Raji (cell line): Measurements from ENCODE around the gene SKIL.

Experiments used
- POLR2A ChIP-seq: IDR thresholded peaks from 2 replicates; pipeline ENCODE4 v1.6.1; 2011; ENCODE audit warnings: low read depth, low read length, control low read depth; ENCODE audit not compliant: insufficient read depth

SKIL gene

DNA sequence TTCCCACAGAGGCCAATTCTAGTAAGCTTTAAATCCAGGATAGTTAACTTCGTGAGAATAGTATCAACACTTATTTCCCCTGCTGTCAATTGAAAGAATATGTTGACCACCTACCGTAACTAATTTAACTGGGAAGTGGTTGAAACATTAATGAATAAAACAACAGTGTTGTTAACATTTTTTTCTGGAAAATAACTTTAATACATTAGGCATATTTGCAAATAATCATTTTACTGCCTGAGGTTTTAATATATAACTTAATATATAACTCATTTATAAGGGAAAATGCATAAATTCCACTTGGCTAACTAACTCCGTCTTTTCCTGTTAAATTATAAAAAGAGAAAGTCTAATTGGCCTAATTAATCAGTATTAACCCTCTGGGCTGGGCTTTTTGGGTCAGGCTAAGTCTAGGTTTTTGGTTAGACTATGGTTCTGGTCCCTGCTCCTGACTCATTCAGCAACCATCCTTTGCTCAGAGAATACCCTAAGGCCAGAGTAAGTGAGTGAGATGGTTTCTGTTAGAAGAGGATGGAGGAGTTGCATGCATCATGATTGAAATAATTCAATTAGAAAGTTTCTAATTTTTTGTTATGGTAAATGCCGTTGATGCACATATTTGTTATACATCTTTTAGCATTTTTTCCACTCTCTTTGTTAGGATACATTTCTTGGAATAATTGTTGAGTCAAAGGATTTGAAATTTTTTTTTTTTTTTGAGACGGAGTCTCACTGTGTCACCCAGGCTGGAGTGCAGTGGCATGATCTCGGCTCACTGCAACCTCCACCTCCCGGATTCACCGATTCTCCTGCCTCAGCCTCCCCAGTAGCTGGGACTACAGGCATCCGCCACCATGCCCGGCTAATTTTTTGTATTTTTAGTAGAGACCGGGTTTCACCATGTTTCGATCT is 10.8 kb upstream of the SKIL start:
- no peak for TF ChIP-seq POLR2A

DNA sequence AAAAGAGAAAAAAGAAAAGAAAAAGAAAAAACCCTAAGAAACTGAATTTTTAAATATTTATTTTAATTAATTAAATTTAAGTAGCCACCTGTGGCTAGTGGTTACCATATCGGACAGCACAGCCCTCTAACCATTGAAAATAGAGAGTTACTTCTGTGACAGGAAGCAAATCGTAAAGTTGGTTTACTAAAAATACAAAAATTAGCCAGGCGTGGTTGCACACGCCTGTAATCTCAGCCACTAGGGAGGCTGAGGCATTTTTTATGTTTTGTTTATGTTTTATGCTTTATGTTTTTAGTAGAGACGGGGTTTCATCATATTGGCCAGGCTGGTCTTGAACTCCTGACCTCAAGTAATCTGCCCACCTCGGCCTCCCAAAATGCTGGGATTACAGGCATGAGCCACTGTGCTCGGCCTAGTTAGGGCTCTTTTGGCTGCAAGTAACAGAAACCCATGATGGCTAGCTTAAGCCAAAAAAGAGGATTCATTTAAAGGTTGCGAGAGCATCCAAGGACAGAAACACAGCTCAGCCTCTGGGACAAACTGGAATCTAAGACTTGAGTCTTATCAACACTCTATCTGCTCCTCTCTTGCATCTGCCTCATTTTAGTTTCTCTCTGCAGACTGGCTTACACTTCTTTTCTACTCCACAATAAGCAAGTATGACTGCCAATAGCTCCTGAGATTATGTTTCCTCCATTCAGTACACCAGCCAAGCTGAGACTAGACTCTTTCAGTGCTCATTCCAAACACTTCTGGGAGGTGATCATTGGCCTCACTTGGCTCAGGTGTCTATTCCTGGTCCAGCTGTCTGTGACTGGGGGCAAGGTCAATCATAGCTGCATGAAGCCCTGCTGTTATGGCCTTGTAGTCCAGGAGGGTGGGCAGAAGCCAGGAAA is 6.8 kb upstream of the SKIL start:
- peak; percentile 16; the same call in 1 of the 2 replicates for TF ChIP-seq POLR2A

DNA sequence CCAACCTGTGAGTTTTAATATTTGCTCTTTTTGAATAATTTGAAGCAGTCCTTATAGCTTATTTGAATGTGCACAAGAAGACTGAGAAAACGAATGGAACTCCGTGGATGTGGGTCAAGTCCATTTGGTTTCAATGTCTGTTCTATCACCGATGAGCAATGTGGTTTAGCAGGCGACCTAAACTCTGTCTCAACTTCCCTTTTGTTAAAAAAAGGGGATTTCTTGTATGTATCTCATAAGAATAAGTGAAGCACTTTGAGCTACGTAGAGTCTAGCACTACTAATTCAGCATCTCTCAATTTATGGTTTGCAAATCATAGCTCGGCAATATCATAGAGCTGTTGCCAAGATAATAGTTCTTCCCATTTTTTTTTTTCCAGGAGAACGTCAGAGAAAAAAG is 4.6 kb upstream of the SKIL start:
- TF ChIP-seq POLR2A: no peak

DNA sequence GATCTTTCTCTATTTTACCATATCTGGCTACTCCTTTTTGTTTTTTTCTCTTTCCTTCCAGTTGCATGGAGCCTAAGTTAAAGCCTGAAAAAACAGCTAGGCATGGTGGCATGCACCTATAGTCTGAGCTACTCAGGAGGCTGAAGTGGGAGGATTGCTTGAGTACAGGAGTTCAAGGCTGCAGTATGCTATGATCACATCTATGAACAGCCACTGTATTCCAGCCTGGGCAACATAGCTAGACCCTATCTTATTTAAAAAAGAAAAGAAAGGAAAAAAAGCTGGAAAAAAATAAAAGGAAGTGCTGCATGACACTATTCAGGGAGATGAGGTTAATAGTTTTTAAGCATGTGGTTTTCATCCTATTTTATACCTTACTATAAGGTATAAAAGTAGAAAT is 4.0 kb upstream of the SKIL start:
- no peak for TF ChIP-seq POLR2A

DNA sequence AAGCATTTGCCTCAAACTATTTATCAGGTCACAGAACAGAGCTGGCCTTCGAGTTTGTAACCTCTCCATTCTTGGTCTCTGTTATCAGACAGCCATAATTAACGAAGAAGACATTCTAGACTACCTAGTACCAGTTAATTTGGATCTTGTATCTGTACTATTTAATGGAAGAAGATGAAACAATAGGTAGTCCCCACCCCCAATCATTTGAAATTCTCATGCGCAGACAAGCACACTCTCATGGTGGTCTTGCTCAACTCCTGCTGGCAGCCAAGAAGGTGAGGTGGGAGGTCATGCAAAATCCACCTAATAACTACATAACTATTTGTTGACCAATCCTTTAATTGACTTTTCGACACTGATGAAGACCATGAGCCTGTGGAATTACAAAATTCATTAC is 2.8 kb upstream of the SKIL start:
- TF ChIP-seq POLR2A: no peak

DNA sequence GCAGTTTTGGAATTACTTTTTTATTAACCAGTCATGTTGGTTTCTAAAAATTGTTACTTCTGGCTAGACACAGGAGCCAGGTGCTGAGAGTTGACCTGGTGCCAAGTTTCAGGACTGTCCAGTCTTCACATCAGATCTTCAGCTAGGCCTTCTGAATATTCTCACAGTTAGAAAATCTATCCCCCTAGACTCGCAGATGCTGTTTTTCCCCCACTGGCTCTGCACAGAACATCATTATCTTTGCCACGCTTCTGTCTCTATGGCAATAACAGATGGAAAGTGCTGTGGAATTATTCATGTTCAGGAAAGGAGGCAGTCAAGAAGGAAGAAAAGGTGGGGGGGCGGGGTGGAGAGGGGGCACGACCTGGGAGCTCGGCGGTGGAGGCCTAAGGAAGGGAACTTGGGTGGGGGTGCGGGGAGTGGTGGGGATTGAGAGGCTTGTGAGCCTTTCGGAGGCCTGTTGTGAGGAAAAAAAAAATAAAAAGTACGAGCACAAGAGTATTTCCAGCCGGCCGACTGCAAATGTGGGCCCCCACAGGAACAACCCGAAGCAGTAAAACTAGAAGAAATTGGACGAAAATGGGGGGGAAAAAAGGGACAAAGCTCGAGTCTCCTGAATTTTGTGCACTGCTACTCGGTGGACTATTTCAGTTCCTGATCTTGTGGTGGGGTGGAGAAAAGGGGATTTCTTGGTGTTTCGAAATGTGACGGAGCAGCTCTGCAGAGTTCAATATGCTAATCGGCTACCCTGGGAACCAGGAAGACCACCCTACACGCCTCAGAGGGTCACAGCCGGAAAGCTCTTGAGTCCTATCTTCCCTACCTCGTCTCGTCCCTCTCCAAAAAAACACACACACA is 1.5 kb upstream of the SKIL start:
- TF ChIP-seq POLR2A: no peak

DNA sequence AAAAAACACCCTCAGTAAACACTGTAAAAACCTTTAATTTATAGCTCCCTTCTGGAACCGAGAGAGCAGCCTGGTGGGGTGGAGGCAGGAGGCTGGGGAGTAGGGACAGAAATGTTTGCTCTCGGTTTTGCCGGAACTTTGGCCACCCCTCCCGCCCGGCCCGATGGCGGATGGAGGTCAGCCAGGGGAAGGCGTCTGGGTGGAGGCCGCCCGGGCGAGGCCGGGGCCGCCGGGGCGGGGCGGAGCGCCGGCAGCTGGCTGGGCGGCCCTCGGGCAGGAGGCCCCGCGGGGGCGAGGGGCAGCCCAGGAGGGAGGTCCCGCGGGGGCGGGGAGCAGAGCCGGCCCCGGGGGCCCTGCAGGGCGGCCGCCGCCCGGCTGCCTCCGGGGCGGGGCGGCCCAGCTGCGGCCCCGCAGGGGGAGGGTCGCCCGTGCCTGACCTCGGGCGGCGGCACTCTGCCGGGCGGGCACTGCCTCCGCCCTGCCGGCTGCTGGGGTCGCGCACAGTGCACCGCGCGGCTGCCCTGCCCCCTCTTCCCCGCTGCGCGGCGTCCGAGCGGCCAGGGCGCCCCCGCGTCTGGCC is 829 bp upstream of the SKIL start:
- peak; percentile 44; the same call in 1 of the 2 replicates for TF ChIP-seq POLR2A

DNA sequence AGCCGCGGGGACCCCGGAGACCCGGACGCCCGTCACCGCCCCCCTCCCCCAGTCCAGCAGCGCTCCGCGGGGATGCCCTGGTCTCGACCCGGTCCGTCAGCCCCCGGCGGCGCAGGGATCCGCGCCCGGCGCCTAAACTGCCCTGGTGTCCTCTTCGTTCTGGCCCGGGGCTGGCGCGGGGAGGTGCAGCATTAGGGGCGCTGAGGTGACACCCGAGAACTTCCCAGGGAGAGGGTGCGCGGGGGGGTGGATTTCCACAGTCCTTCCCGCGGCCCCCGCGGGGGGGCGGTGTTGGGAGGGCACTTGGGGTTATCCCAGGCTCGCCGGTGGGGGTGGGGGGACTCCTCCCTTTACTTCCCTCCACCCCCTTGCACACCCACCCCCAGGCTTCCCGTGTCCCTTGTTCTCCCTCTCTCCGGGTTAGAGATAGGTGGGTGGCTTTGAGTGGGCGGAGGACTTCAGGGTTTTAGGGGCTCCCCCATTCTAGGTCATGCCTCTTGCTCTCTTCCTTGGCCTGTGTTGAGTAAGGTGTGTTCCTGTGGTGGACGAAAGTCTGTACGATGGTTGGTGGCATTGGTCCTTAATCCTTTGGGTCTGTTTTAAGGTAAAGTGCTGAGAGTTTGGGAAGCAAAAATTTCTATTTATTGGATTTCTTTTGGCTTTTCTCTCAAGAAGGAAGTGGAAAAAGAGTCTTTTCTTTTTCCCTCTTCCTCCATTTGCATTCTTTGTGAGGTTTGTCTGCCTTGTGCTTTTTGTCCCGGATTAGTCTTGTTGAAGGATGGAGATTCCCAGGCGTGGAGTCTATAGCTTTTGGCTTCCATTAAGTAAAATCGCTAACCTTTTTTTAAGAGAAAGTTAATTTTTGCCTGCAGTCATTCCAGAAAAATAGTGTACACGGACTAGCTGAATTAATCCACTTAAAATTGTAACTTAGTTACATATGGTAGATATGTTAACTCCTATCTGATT is 811 bp downstream of the SKIL start:
- TF ChIP-seq POLR2A: no peak

DNA sequence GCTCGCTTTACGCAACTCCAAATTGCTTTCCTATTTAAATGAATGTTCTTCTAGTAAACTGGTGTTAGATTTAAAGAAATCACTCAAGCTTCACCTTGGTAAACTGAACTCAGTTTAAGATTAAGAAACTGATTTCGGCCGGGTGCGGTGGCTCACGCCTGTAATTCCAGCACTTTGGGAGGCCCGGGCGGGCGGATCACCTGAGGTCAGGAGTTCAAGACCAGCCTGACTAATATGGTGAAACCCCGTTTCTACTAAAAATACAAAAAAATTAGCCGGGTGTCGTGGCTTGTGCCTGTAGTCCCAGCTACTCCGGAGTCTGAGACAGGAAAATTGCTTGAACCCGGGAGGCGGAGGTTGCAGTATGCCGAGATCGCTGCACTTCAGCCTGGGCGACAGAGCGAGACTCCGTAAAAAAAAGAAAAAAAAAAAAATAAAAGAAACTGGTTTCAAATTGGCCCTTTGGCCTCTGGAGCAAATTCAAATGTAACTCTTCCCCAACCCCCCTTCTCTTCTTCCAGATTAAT is 1.7 kb downstream of the SKIL start:
- no peak for TF ChIP-seq POLR2A

DNA sequence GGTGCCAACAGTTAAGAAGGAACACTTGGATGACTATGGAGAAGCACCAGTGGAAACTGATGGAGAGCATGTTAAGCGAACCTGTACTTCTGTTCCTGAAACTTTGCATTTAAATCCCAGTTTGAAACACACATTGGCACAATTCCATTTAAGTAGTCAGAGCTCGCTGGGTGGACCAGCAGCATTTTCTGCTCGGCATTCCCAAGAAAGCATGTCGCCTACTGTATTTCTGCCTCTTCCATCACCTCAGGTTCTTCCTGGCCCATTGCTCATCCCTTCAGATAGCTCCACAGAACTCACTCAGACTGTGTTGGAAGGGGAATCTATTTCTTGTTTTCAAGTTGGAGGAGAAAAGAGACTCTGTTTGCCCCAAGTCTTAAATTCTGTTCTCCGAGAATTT is 3.0 kb downstream of the SKIL start:
- no peak for TF ChIP-seq POLR2A

DNA sequence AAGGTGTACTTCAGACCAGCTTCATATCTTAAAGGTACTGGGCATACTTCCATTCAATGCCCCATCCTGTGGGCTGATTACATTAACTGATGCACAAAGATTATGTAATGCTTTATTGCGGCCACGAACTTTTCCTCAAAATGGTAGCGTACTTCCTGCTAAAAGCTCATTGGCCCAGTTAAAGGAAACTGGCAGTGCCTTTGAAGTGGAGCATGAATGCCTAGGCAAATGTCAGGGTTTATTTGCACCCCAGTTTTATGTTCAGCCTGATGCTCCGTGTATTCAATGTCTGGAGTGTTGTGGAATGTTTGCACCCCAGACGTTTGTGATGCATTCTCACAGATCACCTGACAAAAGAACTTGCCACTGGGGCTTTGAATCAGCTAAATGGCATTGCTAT is 3.4 kb downstream of the SKIL start:
- no peak for TF ChIP-seq POLR2A

DNA sequence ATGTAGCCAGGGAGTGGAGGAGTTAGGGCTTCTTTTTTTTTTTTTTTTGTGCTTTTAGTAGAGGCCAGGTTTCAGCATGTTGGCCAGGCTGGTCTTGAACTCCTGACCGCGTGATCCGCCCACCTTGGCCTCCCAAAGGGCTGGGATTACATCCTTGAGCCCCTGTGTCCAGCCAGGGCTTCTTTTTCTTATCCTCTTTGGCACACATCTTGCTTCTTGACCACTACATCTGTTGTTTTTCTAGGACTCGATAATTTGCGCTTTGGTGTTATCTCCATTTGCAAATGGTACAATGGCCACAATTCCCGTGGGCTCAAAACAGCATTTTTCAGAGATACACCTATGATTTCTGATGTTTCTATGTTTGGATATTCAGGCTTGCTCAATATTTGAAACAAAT is 4.2 kb downstream of the SKIL start:
- no peak for TF ChIP-seq POLR2A

DNA sequence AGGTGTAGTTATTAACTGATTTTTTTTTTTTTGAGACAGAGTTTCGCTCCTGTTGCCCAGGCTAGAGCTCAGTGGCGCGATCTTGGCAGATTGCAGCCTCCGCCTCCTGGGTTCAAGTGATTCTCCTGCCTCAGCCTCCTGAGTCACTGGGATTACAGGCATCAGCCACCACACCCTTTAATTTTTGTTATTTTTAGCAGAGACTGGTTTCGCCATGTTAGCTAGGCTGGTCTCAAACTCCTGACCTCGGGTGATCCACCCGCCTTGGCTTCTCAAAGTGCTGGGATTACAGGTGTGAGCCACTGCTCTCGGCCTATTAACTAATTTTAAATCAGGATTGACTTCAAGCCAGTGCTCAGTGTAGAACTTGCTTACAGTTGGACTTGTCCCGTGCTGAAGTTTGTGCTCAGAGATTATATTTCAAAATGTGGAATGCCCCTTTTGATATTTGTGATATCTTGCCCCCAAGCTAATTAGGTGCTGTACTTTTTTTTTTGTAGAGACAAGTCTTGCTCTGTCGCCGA is 6.0 kb downstream of the SKIL start:
- TF ChIP-seq POLR2A: no peak
